ENCODE measurements around the gene PARK7. TPM values are rescaled to one million over a fixed set of nuclear protein-coding genes. Genes with fewer than 3 reads are reported as not detected.

PARK7 gene
- total RNA-seq, 2 experiments from 2014 or later, result 310 to 434 TPM

DNA sequence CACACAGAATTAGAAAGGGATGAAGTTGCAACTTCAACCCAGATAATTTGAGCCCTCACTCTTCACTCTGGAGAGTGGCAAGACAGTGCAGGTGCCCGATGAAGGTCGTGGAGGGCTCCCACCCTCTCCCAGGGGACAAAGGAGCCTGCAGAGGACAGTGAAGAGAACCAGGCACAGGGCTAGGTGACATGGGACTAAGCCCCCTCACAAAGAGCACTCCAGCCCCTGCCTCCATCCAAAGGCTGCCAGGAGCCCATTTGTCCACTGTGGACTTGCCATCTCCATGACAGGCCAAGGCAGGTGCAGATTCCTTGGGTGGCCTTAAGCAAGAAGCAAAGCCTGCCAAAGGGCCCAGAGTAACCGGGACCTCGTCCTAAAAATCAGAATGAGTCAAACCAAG lies 49.5 kb downstream of the PARK7 start:
- DNase-seq (no peak), ATAC-seq (no peak)
- H3K4me1 Mint-ChIP-seq, result no peaks in the 10 kb centered on the region
- no peaks in the 10 kb centered on the region for H3K36me3 Mint-ChIP-seq
- H3K27ac Mint-ChIP-seq, result no peak overlapping the region
- CTCF ChIA-PET, result interaction anchor here (1.0 to 9.1 kb wide), 5 partner anchors 13 to 340 kb away, joined by 3 to 79 read pairs (median 4); no protein-coding TSS in a partner anchor
- no peaks in the 10 kb centered on the region for H3K27me3 Mint-ChIP-seq
- H3K9me3 Mint-ChIP-seq (ENCODE audit: low read depth), result no peaks in the 10 kb centered on the region
- no peak overlapping the region for H3K4me3 Mint-ChIP-seq

DNA sequence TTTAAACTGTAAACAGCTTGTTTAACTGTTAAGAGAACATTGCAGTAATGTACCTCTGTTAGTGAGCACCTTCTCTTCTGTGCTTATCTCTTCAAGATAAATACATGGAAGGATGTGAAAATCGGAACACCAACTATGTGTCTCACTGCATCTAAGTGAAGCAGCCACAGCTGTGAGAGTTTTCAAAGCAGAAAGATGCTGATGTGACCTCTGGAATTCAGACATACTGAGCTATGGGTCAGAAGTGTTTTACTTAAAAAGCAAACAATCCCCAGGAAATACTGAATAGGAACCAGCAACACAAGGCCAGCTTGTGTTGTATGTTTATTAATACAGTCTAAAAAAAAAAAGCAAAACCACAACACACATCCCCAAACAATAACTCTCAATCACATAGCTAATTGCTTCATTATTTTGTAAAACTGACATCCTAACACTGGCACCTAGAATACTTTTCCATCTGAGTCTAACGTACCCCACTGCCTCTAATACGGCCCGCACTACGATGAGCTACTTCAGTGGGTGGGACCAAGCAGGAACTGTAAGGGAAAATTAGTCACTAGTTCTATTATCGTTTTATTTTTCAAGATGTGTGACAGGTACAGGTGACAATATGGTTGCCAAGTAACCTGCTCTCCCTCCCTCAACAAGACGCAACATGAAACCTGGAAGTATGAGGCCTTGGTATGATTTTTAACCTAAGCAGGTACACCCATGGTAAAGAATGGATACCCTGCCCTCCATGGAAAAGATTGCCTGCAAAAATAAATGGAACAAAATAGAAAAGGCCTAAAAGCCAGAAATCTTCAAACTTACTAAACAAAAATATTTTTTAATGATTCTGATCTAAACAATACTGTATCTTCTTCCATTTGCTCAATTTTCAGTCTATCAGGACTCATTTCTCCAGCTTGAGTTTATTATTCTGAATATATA lies 50.7 kb downstream of the PARK7 start:
- CTCF ChIA-PET, result interaction anchor here (1.0 to 9.1 kb wide), 9 partner anchors 12 to 339 kb away, joined by 3 to 84 read pairs (median 3); partner anchors contain the start of gene SLC45A1
- ATAC-seq (no peak), DNase-seq (no peak)

DNA sequence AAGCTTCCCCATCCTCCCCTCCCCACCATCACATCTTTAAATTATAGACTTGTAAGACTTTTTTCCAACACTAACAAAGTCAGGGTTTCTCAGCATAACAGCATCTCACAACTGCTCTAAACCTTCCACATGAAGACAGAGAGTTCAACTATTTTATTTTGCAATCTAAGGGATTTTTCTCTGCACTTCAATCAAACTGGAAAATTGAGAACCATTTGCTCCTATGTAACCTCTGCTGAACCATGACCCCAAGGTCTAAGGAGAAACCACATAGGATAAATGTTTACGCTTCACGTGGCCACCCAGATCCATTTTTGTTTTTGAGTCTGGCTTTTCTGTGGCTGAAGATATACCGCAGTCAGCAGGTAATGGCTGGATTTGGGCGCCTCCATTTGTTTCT lies 51.4 kb downstream of the PARK7 start:
- Mint-ChIP-seq H3K4me1 (no peaks in the 10 kb centered on the region), H3K4me3 (no peak overlapping the region), H3K9me3 (ENCODE audit: low read depth) (no peaks in the 10 kb centered on the region), H3K27ac (no peak overlapping the region), H3K36me3 (no peaks in the 10 kb centered on the region), H3K27me3 (peaks cover 12% of the 10 kb centered on the region)
- CTCF ChIA-PET, result interaction anchor here (8.8 to 9.1 kb wide), 2 partner anchors 303 to 338 kb away, joined by 79 to 84 read pairs; partner anchors contain the start of gene SLC45A1
- ATAC-seq (no peak), DNase-seq (no peak)

More for the DNA sequence above, 50.7 kb downstream of the PARK7 start:
- Mint-ChIP-seq H3K9me3 (ENCODE audit: low read depth) (no peaks in the 10 kb centered on the region), H3K27ac (no peak overlapping the region), H3K27me3 (peaks cover 11% of the 10 kb centered on the region), H3K36me3 (no peaks in the 10 kb centered on the region), H3K4me3 (no peak overlapping the region), H3K4me1 (no peaks in the 10 kb centered on the region)

DNA sequence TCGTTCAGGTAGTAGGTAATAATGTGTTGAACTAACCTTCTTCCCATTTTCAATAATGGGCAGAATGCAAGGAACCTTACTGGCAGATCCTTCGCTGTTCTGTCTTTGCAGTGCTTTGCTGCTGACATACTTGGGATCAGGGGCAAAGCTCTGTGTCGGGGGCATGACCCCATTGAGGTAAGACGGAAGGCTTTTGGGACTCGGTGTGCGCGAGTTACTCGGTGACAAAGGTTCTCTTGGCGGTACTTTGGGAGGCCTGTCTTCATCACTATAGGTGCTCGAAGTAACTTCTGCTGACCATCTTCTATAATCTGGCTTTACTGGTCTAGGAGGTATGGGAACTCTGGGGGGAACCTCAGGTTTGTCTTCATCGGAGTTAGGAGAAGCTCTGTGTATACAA lies 51.9 kb downstream of the PARK7 start:
- CTCF ChIA-PET, result interaction anchor here (8.8 to 9.1 kb wide), 2 partner anchors 303 to 338 kb away, joined by 79 to 84 read pairs; partner anchors contain the start of gene SLC45A1
- peaks cover 13% of the 10 kb centered on the region for H3K27me3 Mint-ChIP-seq
- no peaks in the 10 kb centered on the region for H3K36me3 Mint-ChIP-seq
- no peaks in the 10 kb centered on the region for H3K4me1 Mint-ChIP-seq
- no peak overlapping the region for H3K4me3 Mint-ChIP-seq
- ATAC-seq (no peak), DNase-seq (no peak)
- H3K9me3 Mint-ChIP-seq (ENCODE audit: low read depth), result no peaks in the 10 kb centered on the region
- H3K27ac Mint-ChIP-seq, result no peak overlapping the region

DNA sequence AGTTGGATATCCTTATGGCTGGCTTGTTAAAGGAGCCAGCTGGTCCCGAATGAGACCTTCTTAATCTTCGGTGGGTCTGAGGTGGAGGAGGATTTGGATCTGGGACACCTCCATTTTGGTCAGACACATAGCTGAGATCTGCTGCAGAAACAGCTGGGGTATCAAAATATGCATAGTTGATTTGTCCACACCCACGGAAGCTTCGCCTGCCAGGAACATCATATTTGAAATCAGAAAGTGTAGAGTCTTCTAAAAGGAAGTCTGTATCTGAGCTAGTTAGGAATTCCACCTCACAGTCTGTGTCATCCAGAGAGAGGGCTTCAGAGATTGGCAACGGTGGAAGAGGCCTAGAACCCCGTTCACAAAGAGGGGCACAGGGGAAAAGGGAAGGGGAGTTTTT lies 52.3 kb downstream of the PARK7 start:
- no peaks in the 10 kb centered on the region for H3K36me3 Mint-ChIP-seq
- ATAC-seq, result no peak
- no peak for DNase-seq
- no peak overlapping the region for H3K4me3 Mint-ChIP-seq
- CTCF ChIA-PET, result interaction anchor here (1.6 to 9.1 kb wide), 6 partner anchors 27 to 337 kb away, joined by 4 to 84 read pairs (median 14); partner anchors contain the start of gene SLC45A1
- H3K9me3 Mint-ChIP-seq (ENCODE audit: low read depth), result no peaks in the 10 kb centered on the region
- peaks cover 14% of the 10 kb centered on the region for H3K27me3 Mint-ChIP-seq
- H3K4me1 Mint-ChIP-seq, result no peaks in the 10 kb centered on the region
- H3K27ac Mint-ChIP-seq, result no peak overlapping the region

DNA sequence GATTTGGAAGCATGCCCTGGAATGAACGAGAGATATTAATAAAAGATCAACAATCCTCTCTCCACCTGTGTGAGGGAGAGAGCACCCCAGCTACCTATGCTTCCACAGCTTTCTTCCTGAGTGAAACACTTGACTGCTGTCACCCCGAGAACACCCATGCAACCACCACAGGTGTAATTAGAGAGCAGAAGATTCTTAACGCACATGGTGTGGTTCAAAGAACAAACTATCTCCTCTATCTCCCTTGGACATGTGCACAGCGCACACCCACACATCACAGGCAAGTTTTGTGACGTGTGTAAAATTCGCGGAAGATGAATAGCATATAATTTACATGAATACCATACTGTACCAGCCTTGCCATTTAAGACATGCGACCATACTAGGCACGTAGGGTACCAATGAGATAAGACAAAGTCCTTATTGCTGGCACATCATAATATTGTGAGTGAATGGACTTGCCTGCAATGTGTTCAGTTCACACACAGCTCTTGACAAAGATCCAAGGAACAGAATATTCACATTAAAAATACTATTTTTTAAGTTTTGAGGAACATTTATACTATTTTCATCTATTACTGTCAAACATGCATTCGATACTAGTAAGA lies 53.0 kb downstream of the PARK7 start:
- ATAC-seq, result no peak
- Mint-ChIP-seq H3K36me3 (no peaks in the 10 kb centered on the region), H3K9me3 (ENCODE audit: low read depth) (no peaks in the 10 kb centered on the region), H3K4me1 (no peaks in the 10 kb centered on the region), H3K27me3 (peaks cover 17% of the 10 kb centered on the region), H3K4me3 (no peak overlapping the region), H3K27ac (no peak overlapping the region)
- CTCF ChIA-PET, result interaction anchor here (0.6 to 9.1 kb wide), 31 partner anchors 10 to 835 kb away, joined by 3 to 84 read pairs (median 4); partner anchors contain the start of genes ERRFI1 and SLC45A1
- no peak for DNase-seq

DNA sequence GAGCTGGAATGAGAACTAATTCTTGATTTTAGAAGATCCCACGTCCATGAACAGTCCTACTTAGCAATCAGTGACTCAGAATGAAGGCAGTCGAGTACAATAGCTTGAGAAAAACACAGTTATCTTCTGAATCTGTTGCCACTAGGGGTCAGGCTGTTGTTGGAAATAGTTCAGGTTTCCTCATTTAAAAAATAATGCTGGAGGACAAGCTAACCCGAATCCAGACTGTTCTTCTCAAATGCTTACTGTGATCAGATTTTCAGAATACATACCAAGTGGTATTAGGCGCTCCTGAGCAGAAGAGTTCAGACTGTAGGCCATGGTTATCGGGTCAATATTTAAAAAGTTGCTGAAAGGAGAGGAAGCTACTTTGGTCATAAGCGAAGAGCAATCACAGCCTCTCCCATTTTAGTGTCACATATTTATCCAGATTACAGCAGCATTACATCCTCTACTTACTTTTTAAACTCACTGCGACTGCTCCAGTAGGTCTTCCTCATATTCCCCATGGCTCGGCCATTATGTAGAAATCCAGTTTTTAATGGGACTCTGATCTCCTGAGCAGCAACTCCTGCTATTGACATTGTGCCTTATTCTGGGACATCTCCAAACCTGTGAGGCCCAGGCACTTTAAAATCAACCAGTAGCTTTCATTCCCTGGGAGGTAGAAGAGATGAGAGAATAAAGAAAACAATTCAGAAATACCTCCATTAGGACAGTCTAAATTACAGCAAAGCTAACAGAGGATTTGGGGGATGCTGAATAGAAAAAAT lies 53.7 kb downstream of the PARK7 start:
- H3K27ac Mint-ChIP-seq, result no peak overlapping the region
- peaks cover 17% of the 10 kb centered on the region for H3K27me3 Mint-ChIP-seq
- DNase-seq (peak; percentile 49), ATAC-seq (peak; percentile 65)
- H3K4me3 Mint-ChIP-seq, result no peak overlapping the region
- H3K9me3 Mint-ChIP-seq (ENCODE audit: low read depth), result no peaks in the 10 kb centered on the region
- CTCF ChIA-PET, result interaction anchor here (0.5 to 9.1 kb wide), 36 partner anchors 9 to 834 kb away, joined by 3 to 84 read pairs (median 4); partner anchors contain the start of genes ERRFI1 and SLC45A1
- H3K36me3 Mint-ChIP-seq, result no peaks in the 10 kb centered on the region
- peaks cover 3% of the 10 kb centered on the region for H3K4me1 Mint-ChIP-seq

DNA sequence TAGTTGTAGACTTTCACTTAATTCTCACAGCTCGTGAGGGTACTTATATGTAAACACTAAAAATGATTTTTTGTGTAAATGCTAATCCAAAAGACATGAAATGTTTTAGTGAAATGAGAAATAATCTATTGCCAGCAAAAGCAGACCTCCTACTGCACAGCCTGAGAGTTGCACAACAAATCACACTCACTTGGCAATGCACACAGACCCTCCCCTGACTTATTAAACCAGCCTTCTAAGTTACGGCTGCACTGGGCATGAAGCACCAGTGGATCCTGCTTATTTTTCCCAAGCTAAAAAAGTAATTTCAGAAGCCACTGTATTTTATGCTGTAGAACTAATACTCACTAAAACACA lies 54.3 kb downstream of the PARK7 start:
- CTCF ChIA-PET, result interaction anchor here (0.5 to 9.1 kb wide), 28 partner anchors 8 to 833 kb away, joined by 3 to 84 read pairs (median 4); partner anchors contain the start of genes ERRFI1 and SLC45A1
- Mint-ChIP-seq H3K27ac (no peak overlapping the region), H3K4me1 (peaks cover 3% of the 10 kb centered on the region), H3K9me3 (ENCODE audit: low read depth) (no peaks in the 10 kb centered on the region), H3K27me3 (peaks cover 17% of the 10 kb centered on the region), H3K36me3 (no peaks in the 10 kb centered on the region), H3K4me3 (no peak overlapping the region)
- no peak for DNase-seq
- ATAC-seq, result no peak

DNA sequence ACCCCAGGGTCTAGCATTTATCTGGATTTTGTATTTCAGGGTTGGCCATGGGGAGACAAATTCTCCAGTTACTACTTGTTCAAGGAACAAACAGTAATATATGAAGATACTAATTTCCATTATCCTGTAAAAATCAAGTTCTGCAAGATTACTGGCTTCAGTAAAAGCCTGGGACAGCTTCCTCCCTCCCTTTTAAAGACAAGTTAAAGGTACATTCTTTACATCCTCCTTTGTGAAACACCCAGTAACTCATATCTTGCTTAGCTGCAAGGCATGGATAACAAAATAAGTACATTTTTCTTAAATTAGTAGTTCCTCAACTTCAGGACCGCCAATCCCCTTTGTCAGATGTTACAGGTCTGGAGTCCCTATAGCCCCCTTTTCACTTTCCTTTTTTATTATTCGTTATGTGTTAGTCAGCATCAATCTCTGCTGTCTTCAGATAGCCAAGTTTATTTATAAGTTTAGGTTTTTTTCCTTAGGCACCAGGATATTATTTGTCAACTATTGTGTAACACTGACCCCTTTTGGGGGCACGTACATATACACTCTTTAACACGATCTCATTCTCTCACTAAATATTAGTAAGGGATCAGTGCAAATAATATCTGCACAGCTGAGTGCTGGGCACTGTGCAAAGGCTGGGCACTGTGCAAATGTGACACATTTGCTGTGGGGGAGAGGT lies 54.8 kb downstream of the PARK7 start:
- no peak for DNase-seq
- Mint-ChIP-seq H3K27me3 (peaks cover 17% of the 10 kb centered on the region), H3K9me3 (ENCODE audit: low read depth) (no peaks in the 10 kb centered on the region), H3K4me1 (peaks cover 3% of the 10 kb centered on the region), H3K27ac (no peak overlapping the region), H3K36me3 (no peaks in the 10 kb centered on the region), H3K4me3 (no peak overlapping the region)
- no peak for ATAC-seq
- CTCF ChIA-PET, result interaction anchor here (0.6 to 9.1 kb wide), 18 partner anchors 10 to 478 kb away, joined by 3 to 84 read pairs (median 5); partner anchors contain the start of gene SLC45A1

DNA sequence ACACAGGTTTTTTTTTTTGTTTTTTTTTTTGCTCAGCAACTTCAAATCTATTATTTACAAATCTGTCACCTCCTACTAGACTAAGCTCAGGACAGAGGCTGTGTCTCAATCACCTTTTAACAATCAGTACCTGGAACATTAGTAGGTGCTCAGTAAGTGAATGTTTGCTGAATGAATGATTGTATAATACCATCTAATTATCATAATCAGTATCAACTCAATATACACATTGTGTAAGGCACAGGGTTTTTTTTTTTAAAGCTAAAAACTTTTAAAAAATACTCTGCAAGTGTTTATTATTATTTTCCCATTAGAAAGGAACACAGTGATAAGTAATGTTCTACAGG lies 55.4 kb downstream of the PARK7 start:
- no peaks in the 10 kb centered on the region for H3K9me3 Mint-ChIP-seq (ENCODE audit: low read depth)
- CTCF ChIA-PET, result interaction anchor here (0.6 to 9.1 kb wide), 11 partner anchors 10 to 354 kb away, joined by 3 to 84 read pairs (median 3); partner anchors contain the start of gene SLC45A1
- no peak overlapping the region for H3K4me3 Mint-ChIP-seq
- DNase-seq (no peak), ATAC-seq (no peak)
- peaks cover 3% of the 10 kb centered on the region for H3K4me1 Mint-ChIP-seq
- no peak overlapping the region for H3K27ac Mint-ChIP-seq
- H3K36me3 Mint-ChIP-seq, result no peaks in the 10 kb centered on the region
- H3K27me3 Mint-ChIP-seq, result peaks cover 17% of the 10 kb centered on the region

DNA sequence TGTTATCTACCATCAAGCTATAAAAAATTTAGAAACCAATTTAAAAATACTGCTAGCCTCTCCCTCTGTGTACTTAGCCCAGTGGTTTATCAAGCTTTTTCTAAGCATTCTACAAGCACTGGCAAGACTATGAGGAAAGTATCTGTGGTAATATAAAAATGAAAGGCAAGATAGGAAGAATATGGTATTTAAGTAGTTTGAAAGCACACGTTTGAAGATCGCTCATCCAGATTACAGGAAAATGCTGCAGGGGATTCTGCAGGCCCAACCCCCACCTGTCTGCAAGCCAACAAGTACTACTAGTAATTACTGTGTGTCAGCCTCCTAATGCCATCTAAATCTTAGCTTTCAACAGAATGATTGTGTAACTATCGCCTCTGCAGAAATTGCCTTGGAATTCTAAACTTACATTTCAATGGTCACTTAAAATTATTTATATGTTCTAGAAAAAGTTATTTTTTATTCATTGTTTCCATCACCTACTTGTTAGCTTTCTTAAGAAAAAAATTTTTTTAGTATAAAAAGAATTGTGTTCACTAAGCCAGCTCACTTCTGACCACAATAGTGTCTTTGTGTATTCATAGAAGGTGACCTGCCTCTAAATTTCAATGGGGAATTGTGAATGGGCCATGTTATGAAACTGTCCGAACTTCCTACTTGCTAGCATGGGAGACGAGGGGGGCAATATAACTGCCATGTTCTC lies 56.1 kb downstream of the PARK7 start:
- Mint-ChIP-seq H3K4me1 (peaks cover 3% of the 10 kb centered on the region), H3K36me3 (no peaks in the 10 kb centered on the region), H3K27me3 (peaks cover 20% of the 10 kb centered on the region), H3K4me3 (no peak overlapping the region), H3K9me3 (ENCODE audit: low read depth) (no peaks in the 10 kb centered on the region), H3K27ac (no peak overlapping the region)
- DNase-seq, result no peak
- CTCF ChIA-PET, result interaction anchor here (0.6 to 9.1 kb wide), 12 partner anchors 11 to 353 kb away, joined by 3 to 84 read pairs (median 3); partner anchors contain the start of gene SLC45A1
- ATAC-seq, result no peak

All from activated CD8-positive, alpha-beta memory T cell treated with anti-CD3 and anti-CD28 coated beads, Interleukin-2, amount 10 ng/mL, durations not matched to agents 7 days and 5 days (primary cell).